MG63 (cell line): Measurements from ENCODE around the gene MCCC2. TPM values are rescaled to one million over a fixed set of nuclear protein-coding genes. Genes with fewer than 3 reads are reported as not detected.

Experiments used
- DNase-seq: peaks from one replicate; pipeline ENCODE4 v3.0.0-alpha.2; 2020
- H3K27me3 ChIP-seq: fragments of 250-450 bp; sonication (Bioruptor Pico); 2 replicates; pipeline ENCODE4 v1.5.1; 2020; ENCODE audit warnings: mild to moderate bottlenecking, moderate library complexity
- H3K36me3 ChIP-seq: fragments of 250-450 bp; sonication (Bioruptor Pico); 2 replicates; pipeline ENCODE4 v1.5.1; 2020; ENCODE audit warnings: mild to moderate bottlenecking, moderate library complexity
- H3K4me3 ChIP-seq: fragments of 250-450 bp; sonication (Bioruptor Pico); 2 replicates; pipeline ENCODE4 v1.5.1; 2020; ENCODE audit warnings: mild to moderate bottlenecking, moderate library complexity
- H3K9me3 ChIP-seq: fragments of 250-450 bp; sonication (Bioruptor Pico); 2 replicates; pipeline ENCODE4 v1.5.1; 2020; ENCODE audit warnings: mild to moderate bottlenecking, moderate library complexity
- total RNA-seq: library from RNA; depleted of rRNA; stranded (reverse); fragments of >200 nt; shearing (Covaris generic); gene quantifications from 2 replicates; pipeline ENCODE4 v1.2.3, GENCODE V29; 2014; ENCODE audit warnings: low replicate concordance; rRNA removed

MCCC2 gene
- total RNA-seq, 1 experiment from 2014 or later: 31.9 TPM

- Histone ChIP-seq H3K36me3 (no peaks in the 10 kb centered on the region), H3K4me3 (no peak overlapping the region), H3K27me3 (peaks cover 35% of the 10 kb centered on the region), H3K9me3 (peaks cover 4% of the 10 kb centered on the region; the same call in 1 of the 2 replicates)
- DNase-seq: no peak
These were observed 94.2 kb downstream of the MCCC2 start for GRCh38 chr5:71681296-71681695.

- H3K36me3 ChIP-seq: no peaks in the 10 kb centered on the region
- no peak for DNase-seq
- no peak overlapping the region for H3K4me3 ChIP-seq
- H3K9me3 ChIP-seq: peaks cover 4% of the 10 kb centered on the region; the same call in 1 of the 2 replicates
- peaks cover 45% of the 10 kb centered on the region for H3K27me3 ChIP-seq
These were observed 97.2 kb downstream of the MCCC2 start for GRCh38 chr5:71684309-71684708.

GRCh38 chr5:71693828-71694427, 106.8 kb downstream of the MCCC2 start:
- no peaks in the 10 kb centered on the region for H3K36me3 ChIP-seq
- H3K9me3 ChIP-seq: no peaks in the 10 kb centered on the region
- H3K4me3 ChIP-seq: no peak overlapping the region
- peaks cover 31% of the 10 kb centered on the region for H3K27me3 ChIP-seq
- no peak for DNase-seq

GRCh38 chr5:71695071-71695470, 107.9 kb downstream of the MCCC2 start:
- no peaks in the 10 kb centered on the region for H3K9me3 ChIP-seq

GRCh38 chr5:71695595-71695994, 108.5 kb downstream of the MCCC2 start:
- Histone ChIP-seq H3K27me3 (peaks cover 18% of the 10 kb centered on the region; the same call in 1 of the 2 replicates), H3K9me3 (no peaks in the 10 kb centered on the region), H3K4me3 (no peak overlapping the region), H3K36me3 (no peaks in the 10 kb centered on the region)
- no peak for DNase-seq

More at GRCh38 chr5:71695071-71695470, 107.9 kb downstream of the MCCC2 start:
- Histone ChIP-seq H3K36me3 (no peaks in the 10 kb centered on the region), H3K27me3 (peaks cover 20% of the 10 kb centered on the region; the same call in 1 of the 2 replicates), H3K4me3 (no peak overlapping the region)
- no peak for DNase-seq

- H3K36me3 ChIP-seq: no peaks in the 10 kb centered on the region
- no peak overlapping the region for H3K4me3 ChIP-seq
- H3K27me3 ChIP-seq: peaks cover 9% of the 10 kb centered on the region; the same call in 1 of the 2 replicates
- no peak for DNase-seq
- H3K9me3 ChIP-seq: no peaks in the 10 kb centered on the region
These were observed 110.8 kb downstream of the MCCC2 start for GRCh38 chr5:71697967-71698366.

- Histone ChIP-seq H3K36me3 (no peaks in the 10 kb centered on the region), H3K9me3 (no peaks in the 10 kb centered on the region), H3K27me3 (peaks cover 5% of the 10 kb centered on the region; the same call in 1 of the 2 replicates), H3K4me3 (no peak overlapping the region)
- no peak for DNase-seq
These were observed 112.1 kb downstream of the MCCC2 start for GRCh38 chr5:71699233-71699632.

GRCh38 chr5:71699751-71700150, 112.6 kb downstream of the MCCC2 start:
- Histone ChIP-seq H3K27me3 (peaks cover 3% of the 10 kb centered on the region; the same call in 1 of the 2 replicates), H3K36me3 (no peaks in the 10 kb centered on the region), H3K4me3 (no peak overlapping the region), H3K9me3 (no peaks in the 10 kb centered on the region)
- no peak for DNase-seq

GRCh38 chr5:71700803-71701202, 113.7 kb downstream of the MCCC2 start:
- no peaks in the 10 kb centered on the region for H3K36me3 ChIP-seq
- H3K4me3 ChIP-seq: no peak overlapping the region
- peaks cover 4% of the 10 kb centered on the region; the same call in 1 of the 2 replicates for H3K27me3 ChIP-seq
- DNase-seq: no peak
- H3K9me3 ChIP-seq: no peaks in the 10 kb centered on the region

- H3K36me3 ChIP-seq: no peaks in the 10 kb centered on the region
- H3K9me3 ChIP-seq: no peaks in the 10 kb centered on the region
- H3K27me3 ChIP-seq: peaks cover 9% of the 10 kb centered on the region
- H3K4me3 ChIP-seq: no peak overlapping the region
- DNase-seq: no peak
These were observed 114.3 kb downstream of the MCCC2 start for GRCh38 chr5:71701407-71701806.

- DNase-seq: no peak
- no peaks in the 10 kb centered on the region for H3K9me3 ChIP-seq
- no peak overlapping the region for H3K4me3 ChIP-seq
- no peaks in the 10 kb centered on the region for H3K36me3 ChIP-seq
- H3K27me3 ChIP-seq: peaks cover 24% of the 10 kb centered on the region
These were observed 116.8 kb downstream of the MCCC2 start for GRCh38 chr5:71703941-71704340.

- Histone ChIP-seq H3K9me3 (no peaks in the 10 kb centered on the region), H3K4me3 (no peak overlapping the region), H3K27me3 (peaks cover 24% of the 10 kb centered on the region), H3K36me3 (no peaks in the 10 kb centered on the region)
- DNase-seq: no peak
These were observed 118.3 kb downstream of the MCCC2 start for GRCh38 chr5:71705421-71705820.

- Histone ChIP-seq H3K9me3 (no peaks in the 10 kb centered on the region), H3K27me3 (peaks cover 26% of the 10 kb centered on the region), H3K36me3 (no peaks in the 10 kb centered on the region), H3K4me3 (no peak overlapping the region)
- DNase-seq: no peak
These were observed 119.8 kb downstream of the MCCC2 start for GRCh38 chr5:71706906-71707305.

Other genes with a start within 250 kb of the MCCC2 start
- gene BDP1, start 131.7 kb upstream of the MCCC2 start, total RNA-seq: 6.7 and 15.6 TPM in 2 replicates
- gene CARTPT, start 131.9 kb downstream of the MCCC2 start, total RNA-seq: not detected in 2 replicates